Measurements from ENCODE around the gene PIK3R5.

Gene PIK3R5

DNA sequence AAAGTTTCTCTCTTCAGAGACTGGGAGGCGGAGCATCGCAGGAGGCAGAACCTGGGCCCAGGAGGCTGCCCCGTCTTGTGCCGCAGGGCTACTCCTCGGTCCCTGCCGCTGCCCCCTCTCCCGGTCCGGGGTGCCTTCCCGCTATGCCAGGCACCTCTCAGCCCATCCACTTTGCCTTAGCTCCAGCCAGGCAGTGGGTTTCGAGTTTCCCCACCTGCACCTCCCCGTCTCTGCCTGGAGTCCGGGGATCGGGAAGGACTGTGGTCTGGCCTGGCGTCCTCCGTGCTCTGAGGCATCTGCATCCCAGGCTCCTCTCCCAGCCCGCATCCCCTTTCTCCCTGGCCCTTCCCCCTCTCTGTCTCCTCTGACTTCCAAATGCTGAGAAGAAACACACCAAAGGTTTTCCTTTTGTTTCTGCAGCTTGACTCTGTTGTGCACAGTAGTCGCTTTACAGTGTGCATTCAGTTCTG is 71.3 kb downstream of the PIK3R5 start:
- DNase-seq, result no peak

DNA sequence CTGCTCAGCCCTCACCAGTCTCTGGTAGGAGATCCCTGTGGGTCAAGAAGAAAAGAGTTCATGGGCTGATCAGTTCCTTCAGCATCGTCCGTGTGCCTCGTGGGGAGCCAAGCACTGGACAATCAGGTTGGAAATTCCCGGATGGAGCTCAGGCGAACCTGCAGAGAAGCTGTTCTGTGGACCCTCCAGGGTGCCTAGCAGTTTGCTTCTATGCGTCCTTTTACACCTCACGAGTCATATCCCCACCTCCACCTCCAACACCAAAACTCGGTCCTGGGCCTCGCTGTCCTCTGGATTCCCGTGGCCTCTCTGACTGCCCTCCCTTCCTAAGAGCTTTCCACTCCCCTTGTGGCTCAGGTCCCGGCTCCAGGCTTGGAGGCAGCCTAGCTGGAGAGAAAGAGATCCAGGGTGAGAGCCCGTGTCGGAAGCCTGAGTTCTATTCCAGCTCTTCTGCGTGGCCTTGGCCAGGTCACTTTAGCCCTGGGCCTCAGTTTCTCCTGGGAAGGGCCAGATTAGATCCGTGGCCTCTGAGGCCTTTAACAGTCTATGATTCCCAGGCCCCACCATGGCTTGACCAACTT is 71.8 kb downstream of the PIK3R5 start:
- DNase-seq, result no peak

DNA sequence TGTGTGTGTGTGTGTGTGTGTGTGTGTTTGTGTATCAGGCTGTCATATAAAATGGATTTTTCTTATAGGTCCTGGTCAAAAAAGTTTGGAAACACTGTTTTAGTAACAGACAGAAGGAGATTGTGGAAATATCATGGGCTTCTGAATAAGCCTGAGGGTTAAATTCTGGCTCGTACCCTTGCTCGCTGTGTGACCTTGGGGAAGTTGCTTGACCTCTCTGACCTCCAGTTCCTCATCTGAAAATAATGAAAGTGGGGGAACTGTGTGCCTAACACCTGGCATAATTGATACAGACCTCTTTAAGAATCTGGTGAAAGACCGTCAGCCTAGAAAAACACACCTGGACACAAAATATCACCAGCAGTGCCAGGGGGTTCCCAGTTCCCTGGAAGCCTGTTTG is 72.4 kb downstream of the PIK3R5 start:
- DNase-seq, result no peak

DNA sequence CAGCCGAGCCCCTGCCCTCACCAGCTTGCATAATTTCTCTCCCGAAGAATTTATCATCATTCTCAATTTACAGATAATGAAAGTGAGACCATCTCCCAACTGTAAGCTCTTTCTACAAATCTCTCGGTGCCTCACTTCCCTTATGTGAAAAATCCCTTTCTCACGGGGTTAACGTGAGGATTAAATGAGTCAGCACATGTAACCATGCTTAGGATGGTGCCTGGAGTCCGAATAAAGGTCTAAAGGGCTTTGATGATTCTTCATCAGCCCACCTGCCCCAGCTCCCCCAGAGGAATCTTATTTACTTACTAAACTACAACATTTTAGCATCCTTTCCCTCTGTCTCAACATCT is 73.2 kb downstream of the PIK3R5 start:
- DNase-seq, result no peak

DNA sequence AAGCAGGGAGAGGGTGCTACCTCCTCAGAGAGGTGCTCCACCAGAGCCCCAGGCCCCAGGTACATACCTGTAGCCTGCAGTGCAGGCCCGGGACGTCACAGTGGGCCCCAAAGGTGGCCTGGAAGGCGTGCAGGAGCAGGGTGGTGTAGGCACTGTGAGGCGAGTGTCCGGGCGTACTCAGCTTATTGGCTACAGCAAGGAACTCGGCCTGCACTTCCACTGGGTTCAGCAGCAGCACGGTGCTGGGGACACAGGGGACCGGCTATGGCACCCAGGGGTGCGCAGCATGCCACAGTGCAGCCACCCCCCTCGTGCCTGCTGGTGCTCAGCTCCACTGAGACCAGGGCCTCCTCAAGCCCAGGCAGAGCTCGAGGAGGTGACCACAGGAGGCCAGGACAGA is 74.8 kb downstream of the PIK3R5 start:
- no peak for DNase-seq

DNA sequence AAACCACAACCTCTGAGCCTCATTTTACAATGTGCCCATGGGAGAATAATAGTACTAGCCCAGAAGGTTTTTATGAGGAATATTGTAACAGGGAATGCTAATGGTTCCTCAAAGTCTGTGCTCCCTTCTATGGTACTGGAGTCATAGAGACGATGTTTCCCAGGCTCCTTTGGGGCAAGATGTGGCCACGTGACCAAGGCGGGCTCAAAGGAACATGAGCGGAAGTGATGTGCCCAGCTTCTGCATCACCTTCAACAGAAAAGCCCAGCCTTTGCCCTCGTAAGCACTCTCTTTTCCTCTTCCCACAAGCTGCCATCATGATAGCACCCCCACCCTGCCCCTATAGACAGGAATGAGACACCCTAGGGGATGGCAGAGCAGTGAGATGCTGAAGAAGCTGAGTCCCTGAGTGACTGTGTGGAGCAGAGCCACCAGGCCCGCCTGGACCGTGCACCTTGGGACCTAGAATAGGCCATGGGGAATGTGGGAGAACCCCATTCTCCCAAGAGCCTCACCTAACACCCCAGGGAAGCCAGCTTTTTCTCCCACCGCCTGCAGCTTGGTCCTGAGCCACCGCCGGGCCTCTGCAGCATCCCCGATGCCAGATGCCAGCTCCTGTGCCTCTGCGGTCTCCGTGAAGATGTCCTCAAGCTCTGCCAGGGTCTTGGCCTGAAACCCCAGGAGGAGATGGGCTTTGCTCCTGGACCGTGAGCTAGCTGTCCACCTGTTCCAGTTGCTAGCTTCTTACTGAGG is 75.9 kb downstream of the PIK3R5 start:
- no peak for DNase-seq

DNA sequence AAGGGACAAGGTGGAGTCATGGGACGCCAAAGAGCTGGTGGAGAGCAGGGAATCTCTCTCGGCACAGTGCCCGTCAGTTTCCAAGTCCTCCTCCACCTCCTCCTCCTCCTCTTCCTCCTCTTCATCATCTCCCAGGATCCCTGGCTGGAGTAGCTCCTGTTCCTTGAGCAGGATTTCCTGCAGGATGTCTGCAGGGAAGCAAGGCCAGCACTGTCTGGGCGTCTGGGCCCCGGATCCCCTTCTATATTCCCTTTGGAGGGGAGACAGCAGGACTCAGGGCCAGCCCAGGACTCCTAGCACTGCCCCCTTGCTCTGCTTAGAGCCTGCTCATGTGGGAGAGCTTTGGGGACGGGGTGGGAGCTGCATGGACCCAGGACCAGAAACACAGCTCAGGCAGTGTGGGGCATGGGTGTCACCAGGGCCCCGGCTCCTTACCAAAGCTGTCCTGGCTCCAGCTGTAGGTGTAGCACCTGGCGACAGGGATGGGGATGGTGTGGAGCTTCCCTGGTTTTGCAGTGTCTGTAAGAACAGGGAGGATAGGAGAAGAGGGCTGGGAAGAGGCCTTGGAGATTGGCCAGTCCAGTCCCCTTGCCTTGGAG is 76.7 kb downstream of the PIK3R5 start:
- DNase-seq, result no peak

DNA sequence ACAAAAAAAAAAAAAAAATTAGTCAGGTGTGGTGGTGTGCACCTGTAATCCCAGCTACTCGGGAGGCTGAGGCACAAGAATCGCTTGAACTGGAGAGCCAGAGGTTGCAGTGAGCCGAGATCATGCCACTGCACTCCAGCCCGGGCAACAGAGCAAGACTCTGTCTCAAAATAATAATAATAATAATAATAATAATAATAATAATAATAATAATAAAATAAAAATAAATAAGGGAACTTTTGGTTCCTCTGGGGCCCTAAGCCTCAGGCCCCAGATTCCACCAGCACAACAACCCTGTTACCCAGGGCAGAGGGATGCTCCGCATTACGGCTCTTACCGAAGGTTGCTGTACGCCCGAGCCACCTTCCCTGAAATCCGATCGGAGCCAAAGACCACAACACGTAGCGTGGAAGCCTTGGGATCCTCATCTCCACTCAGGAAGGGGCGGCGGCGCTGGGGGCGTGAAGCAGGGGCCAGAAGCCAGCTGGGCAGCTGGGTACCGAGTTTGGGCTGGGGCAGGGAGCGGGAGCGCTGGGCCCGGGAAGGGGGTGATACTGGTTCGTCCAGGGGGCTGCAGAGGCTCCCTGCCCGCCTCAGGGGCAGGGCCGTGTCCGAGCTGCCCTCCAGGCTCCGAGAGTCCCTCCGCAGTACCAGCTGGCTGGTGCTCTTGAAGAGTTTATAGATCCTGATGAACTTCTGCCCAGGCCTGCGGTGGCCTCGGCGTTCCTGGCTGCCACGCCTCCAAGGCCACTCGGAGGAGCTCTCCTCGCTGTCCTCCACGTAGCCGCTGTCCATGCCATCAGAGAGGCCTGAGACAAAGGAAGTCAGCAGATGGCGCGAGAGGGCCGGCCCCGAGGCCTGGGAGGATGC is 77.4 kb downstream of the PIK3R5 start:
- DNase-seq, result no peak

DNA sequence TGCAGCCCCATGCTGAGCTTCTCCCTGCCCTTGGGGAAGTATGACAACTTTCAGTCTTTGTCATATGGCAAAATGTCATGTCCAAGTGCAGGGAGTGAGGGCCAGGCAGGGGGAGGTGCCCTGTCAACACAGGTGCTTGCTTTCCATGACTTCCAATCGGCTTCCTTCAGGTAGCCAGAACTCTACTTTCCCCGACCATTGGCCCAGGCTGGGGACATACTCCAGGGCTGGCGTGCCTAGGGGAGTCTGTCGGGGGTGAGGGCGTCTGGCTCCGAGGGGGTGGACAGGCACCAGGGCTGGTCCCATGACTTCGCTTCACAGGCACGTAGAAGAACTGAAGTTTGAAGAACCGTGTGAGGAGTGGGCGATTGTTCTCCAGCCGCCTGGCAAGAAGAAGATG is 78.2 kb downstream of the PIK3R5 start:
- no peak for DNase-seq

DNA sequence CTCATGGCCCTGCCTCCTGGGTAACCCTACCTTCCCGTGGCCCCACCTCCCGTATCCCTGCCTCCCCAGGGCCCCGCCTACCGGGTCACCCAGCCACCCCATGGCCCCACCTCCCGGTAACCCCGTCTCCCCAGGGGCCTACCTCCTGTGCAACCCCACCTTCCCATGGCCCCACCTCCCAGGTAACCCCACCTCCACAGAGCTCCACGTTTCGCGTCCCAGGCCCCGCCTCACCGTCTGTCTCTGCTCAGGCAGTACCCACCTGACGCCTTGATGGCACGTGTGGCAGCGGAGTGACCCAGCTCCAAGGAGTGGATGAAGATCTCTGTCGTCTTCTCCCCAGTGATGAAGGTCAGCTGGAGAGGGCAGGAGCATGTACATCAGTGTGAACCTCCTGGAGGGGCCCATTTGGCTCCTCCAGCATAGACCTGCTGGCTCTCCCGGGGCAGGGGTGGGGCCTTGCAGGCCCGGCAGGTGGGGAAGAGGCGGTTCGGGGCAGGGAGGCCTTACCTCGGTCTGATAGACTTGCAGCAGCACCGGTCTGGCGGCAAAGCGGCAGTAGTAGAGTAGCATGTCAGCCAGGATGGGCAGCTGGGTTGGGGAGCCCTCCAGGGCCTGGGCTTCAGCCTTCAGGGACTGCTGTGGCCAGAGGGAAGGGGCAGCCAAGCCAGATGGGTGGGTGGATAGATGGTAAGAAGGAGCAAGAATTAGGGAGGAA is 79.4 kb downstream of the PIK3R5 start:
- no peak for DNase-seq

DNA sequence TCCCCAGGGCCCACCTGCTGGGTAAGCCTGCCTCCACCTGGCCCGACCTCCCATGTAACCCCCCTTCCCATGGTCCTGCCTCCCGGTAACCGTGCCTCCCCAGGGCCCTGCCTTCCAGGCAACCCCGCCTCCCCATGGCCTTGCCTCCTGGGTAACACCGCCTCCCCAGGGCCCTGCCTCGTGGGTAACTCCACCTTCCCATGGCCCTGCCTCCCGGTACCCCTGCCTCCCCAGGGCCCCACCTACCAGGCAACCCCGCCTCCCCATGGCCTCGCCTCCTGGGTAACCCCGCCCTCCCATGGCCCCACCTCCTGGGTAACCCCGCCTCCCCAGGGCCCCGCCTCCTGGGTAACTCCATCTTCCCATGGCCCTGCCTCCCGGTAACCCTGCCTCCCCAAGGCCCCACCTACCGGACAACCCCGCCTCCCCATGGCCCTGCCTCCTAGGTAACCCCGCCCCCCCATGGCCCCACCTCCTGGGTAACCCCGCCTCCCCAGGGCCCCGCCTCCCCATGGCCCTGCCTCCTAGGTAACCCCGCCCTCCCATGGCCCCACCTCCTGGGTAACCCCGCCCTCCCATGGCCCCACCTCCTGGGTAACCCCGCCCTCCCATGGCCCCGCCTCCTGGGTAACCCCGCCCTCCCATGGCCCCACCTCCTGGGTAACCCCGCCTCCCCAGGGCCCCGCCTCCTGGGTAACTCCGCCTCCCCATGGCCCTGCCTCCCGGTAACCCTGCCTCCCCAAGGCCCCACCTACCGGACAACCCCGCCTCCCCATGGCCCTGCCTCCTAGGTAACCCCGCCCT is 80.1 kb downstream of the PIK3R5 start:
- DNase-seq, result peak in 1 of 2 donors; percentile 35

DNA sequence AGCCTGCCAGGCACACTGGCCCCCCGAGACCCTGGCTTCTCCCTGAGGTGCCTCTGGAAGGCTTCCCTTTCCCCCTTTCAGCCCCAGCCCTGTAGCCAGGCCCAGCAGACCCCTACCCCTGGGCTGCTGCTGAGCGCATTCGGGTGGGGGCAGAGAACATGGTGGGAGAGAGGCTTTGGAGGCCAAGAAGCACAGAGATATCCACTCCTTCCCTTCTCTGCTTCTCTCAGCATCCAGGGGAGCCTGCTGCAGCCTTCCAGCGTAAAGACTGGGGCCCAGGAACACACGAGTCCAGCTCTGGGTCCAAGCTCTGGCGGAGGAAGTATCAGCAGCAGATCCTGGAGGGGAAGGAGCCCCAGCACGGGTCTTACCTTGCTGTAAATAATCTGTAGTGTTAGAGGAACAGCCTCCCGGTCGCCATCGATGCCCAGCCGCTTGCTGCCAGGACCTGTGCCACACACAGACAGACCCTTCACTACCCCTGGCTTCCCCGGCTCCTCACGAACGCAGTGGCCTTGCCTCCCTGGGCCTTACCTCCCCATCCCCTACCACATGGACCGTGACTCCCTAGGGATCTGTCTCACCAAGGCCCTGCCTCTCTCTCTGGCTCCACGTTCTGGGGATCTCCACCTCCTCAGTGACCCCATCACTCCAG is 81.0 kb downstream of the PIK3R5 start:
- no peak for DNase-seq

DNA sequence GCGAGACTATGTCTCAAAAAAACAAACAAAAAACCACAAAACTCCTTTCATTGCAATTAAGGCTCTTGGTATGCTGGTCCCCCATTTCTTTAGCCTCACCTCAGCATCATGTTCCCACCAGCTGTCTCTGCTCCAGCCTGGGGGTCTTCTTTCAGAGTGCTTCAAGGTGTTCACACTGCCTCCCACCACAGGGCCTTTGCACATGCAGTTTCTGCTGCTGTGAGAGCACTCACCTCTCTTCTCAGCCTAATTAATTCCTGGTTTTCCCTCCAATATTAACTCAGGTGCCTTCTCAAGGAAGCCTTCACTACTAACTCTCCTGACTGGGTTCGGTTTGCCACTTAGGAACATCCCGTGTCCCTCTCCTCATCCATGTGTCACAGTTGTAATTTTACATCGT is 82.2 kb downstream of the PIK3R5 start:
- no peak for DNase-seq

DNA sequence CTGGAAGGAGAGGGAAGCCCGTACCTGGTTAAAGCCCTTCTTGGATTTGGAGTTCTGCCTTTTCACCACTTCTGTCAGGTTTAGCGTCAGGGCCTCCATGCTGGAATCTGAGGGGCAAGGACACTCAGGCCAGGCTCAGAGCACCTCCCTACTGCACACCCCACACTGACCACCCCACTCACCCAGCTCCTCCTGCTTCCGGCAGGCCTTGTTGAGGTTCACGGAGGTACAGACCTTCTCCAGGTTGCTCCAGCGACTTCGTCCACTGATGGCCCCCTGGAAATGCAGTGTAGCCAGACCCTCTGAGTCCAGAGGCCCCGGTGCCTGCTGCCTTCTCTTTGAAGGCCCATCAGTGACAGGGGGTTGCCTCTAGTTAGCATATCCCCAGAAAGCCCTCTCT is 83.9 kb downstream of the PIK3R5 start:
- no peak for DNase-seq

DNA sequence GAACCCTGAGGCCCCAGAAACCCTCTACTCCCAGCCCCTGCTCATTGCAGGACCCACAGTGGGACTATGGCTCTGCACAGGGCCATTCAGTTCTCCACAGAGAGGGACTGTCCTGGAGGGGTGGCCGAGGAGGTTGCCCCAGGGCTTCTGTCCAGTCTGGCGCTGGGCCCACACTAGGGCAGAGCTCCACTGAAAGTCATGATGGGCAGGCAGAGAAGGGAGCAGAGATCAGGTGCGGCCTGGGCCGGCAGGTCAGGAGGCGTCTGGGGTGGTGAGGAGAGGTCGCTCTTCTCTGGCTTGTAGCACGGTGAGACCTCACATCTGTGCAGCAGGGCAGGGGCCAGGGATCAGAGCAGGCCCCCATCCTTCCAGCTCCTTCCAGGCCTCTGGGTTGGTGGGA is 85.0 kb downstream of the PIK3R5 start:
- DNase-seq, result no peak

DNA sequence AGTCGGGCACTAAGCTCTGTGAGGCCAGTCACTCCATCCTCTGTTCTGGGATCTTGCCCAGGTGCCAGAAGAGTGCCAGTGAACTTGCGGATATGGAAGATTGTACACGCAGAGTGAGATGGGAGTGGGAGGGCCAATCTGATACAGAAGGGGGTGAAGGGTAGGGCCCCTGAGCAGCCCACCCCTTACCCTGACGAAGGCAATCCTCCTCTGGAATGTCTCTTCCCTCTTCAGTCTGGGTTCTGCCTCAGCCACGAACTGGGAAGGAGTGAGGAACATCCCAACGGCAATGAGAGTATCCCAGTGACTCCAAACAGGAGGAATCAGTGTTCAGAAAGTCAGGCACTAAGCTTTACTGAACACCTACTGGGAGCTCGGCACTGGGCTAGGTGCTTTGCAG is 86.1 kb downstream of the PIK3R5 start:
- DNase-seq, result no peak

DNA sequence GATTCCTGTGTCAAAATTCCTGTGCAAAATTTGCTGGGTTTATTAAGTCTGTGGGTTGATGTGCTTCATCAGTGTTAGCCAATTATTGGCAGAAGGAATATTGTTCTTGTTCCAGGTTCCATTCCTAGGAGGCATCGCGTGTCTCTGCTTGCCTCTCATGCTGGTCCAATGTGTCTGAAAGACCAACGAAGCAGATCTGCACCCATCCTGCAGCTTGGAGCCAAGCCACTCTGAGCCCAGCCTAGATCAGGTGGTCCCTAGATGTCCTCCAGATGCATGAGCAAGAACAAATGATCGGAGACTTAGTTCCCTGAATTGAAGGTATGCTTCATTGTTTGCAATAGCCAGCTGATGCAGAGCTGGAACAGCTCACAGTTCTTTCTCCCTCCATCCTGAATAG is 87.5 kb downstream of the PIK3R5 start:
- DNase-seq, result no peak

DNA sequence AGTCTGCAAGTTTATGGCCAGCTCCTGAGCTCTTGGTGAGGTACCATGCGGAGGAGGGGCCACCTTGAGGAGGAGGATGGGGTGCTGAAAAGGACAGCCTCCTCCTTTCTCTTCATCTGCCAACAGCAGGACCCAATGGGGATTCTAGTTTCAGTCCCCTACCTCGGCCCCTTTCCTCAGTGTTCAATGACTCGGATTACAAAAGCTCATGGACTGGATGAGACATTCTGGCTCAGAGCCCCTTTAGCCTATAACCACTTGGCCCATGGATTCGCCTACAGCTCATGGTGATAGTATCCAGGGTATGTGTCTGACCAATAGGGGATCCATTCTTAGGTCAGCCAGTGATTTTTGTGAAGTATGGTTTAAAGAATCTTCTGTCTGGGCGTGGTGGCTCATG is 89.5 kb downstream of the PIK3R5 start:
- no peak for DNase-seq

DNA sequence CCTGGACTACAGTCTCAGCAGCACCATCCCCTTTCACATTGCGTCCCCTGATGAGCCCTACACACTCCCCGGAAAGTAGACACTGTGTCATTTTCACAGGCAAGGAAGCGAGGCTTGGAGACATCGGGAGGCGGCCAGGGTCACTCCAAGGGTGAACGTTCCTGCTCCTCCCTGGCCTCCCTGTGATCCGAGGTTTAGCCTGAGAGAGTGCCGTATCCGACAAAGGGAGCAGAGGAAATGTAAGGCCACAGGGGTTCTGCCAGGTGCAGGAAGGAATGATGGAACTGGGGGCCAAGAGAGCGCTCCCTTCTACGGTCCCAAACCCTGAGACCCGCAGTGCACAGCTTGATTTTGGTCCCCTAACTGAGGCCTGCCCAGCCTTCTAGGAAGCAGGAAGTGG is 90.1 kb downstream of the PIK3R5 start:
- no peak for DNase-seq

DNA sequence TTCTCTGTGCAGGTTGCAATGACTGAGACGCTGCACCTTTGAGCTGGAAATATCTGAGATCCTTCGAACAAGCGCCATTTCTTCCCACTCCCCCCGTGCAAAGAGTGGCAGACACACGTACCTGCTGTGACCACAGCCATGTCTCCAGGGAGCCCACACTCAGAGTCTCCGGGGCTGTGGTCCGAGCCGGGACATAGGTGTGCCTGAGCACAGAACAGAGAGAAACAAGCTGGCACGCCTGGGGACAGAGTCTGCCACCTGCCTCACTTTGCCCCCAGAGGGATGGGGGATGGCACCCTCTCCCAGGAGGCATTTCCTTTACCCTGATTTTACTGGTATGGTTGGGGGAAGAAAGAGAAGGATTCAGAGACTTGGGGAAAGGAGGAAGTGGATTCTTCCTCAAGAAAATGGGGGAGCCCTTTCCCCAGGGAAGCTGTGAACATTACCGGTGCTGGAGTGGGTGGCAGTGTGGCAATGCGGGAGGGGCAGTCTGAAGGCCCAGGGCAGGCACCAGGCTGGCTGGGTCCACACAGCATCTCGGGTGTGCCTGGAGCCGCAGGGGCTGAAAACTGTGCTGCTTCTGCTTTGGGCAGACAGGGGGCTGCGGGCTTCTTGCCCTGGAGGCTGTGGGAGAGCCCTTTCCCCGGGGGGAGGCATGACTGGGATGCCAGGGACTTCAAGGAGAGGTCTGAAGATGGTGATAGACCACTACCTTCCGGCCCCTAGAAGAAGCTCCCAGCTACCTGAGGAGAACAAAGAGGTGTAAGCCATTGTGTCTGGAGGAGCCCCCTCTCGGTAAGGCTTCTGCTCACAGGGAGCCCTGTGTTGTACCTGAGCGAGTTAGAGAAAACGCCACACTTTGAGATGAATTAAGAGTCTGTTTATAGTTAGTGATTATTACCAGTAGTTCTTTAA is 91.4 kb downstream of the PIK3R5 start:
- DNase-seq, result no peak
